ENCODE data around the gene NUP88.

GRCh38 chr17:5381542-5381941 lies 37.9 kb downstream of the NUP88 start:
- TF ChIP-seq CTCF (IDR thresholded peaks at IDR 0.05; ENCODE audit: poor library complexity, severe bottlenecking), result no peak
- TF ChIP-seq REST (IDR thresholded peaks at IDR 0.05; ENCODE audit: borderline replicate concordance), result no peak
- TF ChIP-seq POLR2AphosphoS5 (IDR thresholded peaks at IDR 0.05), result no peak
- TF ChIP-seq EZH2 (IDR thresholded peaks at IDR 0.05; ENCODE audit: borderline replicate concordance, insufficient read depth, low read length, poor library complexity, severe bottlenecking), result no peak
- no peak for TF ChIP-seq TAF1 (IDR thresholded peaks at IDR 0.05; ENCODE audit: low read depth)
- no peak for TF ChIP-seq EP300 (conservative IDR thresholded peaks at IDR 0.05; ENCODE audit: poor library complexity, severe bottlenecking)
- TF ChIP-seq RAD21 (conservative IDR thresholded peaks at IDR 0.05), result no peak
- TF ChIP-seq SMC3 (conservative IDR thresholded peaks at IDR 0.05; ENCODE audit: poor library complexity), result no peak
